ENCODE results near the gene CREB5. TPM values are rescaled to one million over a fixed set of nuclear protein-coding genes. Genes with fewer than 3 reads are reported as not detected.

Gene CREB5
- total RNA-seq, 1 experiment from 2014 or later: 0.49 TPM

GRCh38 chr7:28848906-28849305, 436.6 kb downstream of the CREB5 start:
- Histone ChIP-seq H3K9me2 (ENCODE audit: insufficient read depth) (no peaks in the 10 kb centered on the region), H3K4me3 (replicated peaks in 1 of 2; ENCODE audit: low read depth in 1 of 2, low read length in 2 of 2) (no peak overlapping the region), H3K36me3 (ENCODE audit: control insufficient read depth in 1 of 2, insufficient read depth in 2 of 2, low read length in 2 of 2) (no peaks in the 10 kb centered on the region), H3K4me1 (ENCODE audit: control insufficient read depth in 1 of 2, insufficient read depth in 2 of 2, low read length in 2 of 2) (peaks cover 2 to 5% of the 10 kb centered on the region in 2 experiments; a peak in 3 of 4 replicates), H3K27me3 (ENCODE audit: insufficient read depth, low read length) (peaks cover 21% of the 10 kb centered on the region), H4K20me1 (ENCODE audit: insufficient read depth) (no peaks in the 10 kb centered on the region), H2AFZ (ENCODE audit: low read depth, low read length, poor library complexity, severe bottlenecking) (no peak overlapping the region), H3K27ac (ENCODE audit: low read depth, low read length) (no peak overlapping the region), H3K79me2 (ENCODE audit: insufficient read depth, low read length) (no peaks in the 10 kb centered on the region), H3K4me2 (ENCODE audit: low read length) (no peak overlapping the region), H3K9ac (ENCODE audit: low read length) (no peak overlapping the region), H3K9me3 (ENCODE audit: control insufficient read depth in 1 of 2, insufficient read depth in 1 of 2, low read depth in 1 of 2, low read length in 2 of 2) (no peaks in the 10 kb centered on the region)
- ChIA-PET CTCF (interaction anchor here (0.7 kb wide), 1 partner anchor 449 kb away, joined by 3 read pairs; no protein-coding TSS in a partner anchor), POLR2A (no interaction called here), RAD21 (ENCODE audit: low non-redundant PET in 1 of 2, low total read pairs in 2 of 2, uncharacterized antibody in 2 of 2, unreplicated experiment in 2 of 2) (no interaction called here)
- TF ChIP-seq SRF (IDR thresholded peaks at IDR 0.05; ENCODE audit: low read depth) (no peak), ATF3 (IDR thresholded peaks at IDR 0.05) (no peak), POLR2AphosphoS5 (IDR thresholded peaks at IDR 0.05; ENCODE audit: low read depth, low read length) (no peak), YY1 (IDR thresholded peaks at IDR 0.05; ENCODE audit: extremely low read depth, insufficient replicate concordance, low read depth, low read length) (no peak), SIN3A (IDR thresholded peaks at IDR 0.05; ENCODE audit: low read depth) (no peak), SP1 (IDR thresholded peaks at IDR 0.05; ENCODE audit: low read depth) (no peak), ZBTB33 (IDR thresholded peaks at IDR 0.05; ENCODE audit: extremely low read depth, insufficient replicate concordance, low read length) (no peak), FOSL1 (IDR thresholded peaks at IDR 0.05; ENCODE audit: low read depth) (no peak), ZNF274 (IDR thresholded peaks at IDR 0.05; ENCODE audit: low read depth, low read length) (no peak)
- BruUV-seq (replicated peaks): no TSS peak
- DNase-seq (ENCODE audit: low read depth, low spot score) (no peak), ATAC-seq (no peak)
- intact Hi-C loops (cut with micrococcal nuclease): no loop called here
